Neural progenitor cell (in vitro differentiated cells): Measurements from ENCODE around the gene CSF1.

Experiments
- EZH2phosphoT487 ChIP-seq: fragments of 200-600 bp; sonication (generic); IDR thresholded peaks from 2 replicates; pipeline ENCODE4 v1.6.1; 2017; ENCODE audit warnings: antibody characterized with exemption
- TF ChIP-seq, protein P1 (sequence below): fragments of 200-600 bp; sonication (generic); IDR thresholded peaks from 2 replicates; pipeline ENCODE4 v1.5.1; 2017; ENCODE audit warnings: antibody characterized with exemption, mild to moderate bottlenecking

DNA sequence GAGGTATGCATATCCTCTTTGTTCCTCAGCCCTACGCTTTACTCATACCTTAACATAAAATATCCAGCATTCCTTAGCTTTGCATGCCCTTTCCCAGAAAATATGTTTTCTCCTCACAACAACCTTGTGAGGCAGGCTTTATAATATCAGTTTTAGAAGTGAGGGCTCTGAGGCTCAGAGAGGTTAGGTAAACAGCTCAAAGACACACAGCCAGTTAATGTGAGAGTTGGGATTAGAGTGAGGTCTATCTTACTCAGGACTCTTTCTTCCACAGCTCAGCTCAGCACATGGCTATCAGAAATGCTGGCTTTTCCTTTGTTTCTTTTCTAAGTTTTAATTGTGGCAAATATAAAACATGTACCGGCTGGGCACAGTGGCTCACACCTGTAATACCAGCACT is 27.9 kb downstream of the CSF1 start:
- TF ChIP-seq, protein P1, sequence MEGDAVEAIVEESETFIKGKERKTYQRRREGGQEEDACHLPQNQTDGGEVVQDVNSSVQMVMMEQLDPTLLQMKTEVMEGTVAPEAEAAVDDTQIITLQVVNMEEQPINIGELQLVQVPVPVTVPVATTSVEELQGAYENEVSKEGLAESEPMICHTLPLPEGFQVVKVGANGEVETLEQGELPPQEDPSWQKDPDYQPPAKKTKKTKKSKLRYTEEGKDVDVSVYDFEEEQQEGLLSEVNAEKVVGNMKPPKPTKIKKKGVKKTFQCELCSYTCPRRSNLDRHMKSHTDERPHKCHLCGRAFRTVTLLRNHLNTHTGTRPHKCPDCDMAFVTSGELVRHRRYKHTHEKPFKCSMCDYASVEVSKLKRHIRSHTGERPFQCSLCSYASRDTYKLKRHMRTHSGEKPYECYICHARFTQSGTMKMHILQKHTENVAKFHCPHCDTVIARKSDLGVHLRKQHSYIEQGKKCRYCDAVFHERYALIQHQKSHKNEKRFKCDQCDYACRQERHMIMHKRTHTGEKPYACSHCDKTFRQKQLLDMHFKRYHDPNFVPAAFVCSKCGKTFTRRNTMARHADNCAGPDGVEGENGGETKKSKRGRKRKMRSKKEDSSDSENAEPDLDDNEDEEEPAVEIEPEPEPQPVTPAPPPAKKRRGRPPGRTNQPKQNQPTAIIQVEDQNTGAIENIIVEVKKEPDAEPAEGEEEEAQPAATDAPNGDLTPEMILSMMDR: no peak
- no peak for TF ChIP-seq EZH2phosphoT487
